Measurements from ENCODE around the gene ECI1. TPM values are rescaled to one million over a fixed set of nuclear protein-coding genes. Genes with fewer than 3 reads are reported as not detected.

Gene ECI1
- total RNA-seq, 4 donors from 2014 or later, result 74.0 to 137 (median 79.3) TPM

DNA sequence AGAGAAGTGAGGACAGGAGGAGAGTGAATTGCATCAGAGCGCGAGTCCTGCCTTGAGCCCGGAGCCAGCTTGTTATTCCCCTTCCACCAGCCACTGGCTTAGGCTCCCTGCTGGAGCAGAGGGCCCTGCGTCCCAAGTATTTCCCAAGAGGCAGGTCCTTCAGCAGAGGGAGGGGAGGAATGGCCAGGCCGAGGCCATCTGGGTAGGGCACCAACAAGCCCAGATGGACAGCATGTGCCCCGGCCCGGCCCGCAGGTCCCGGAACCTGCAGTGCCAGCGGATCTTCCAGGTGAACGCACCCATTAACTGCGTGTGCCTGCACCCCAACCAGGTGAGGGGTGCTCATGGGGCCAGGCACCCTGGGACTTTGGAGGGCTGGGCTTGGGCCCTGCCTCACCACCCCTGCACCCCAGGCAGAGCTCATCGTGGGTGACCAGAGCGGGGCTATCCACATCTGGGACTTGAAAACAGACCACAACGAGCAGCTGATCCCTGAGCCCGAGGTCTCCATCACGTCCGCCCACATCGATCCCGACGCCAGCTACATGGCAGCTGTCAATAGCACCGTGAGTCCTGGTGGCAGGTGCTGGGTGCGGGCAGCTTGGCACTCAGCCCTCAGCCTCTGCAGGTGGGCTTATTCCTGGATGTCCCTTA, 44.5 kb downstream of the ECI1 start:
- Histone ChIP-seq H3K36me3 (peaks cover 0 to 35% of the 10 kb centered on the region in 2 donors), H3K4me1 (peaks cover 35% of the 10 kb centered on the region in 2 donors), H3K27me3 (no peaks in the 10 kb centered on the region), H3K4me3 (no peak overlapping the region), H3K27ac (peak overlapping the region; percentile 96 to 100 (median 100)), H3K9me3 (no peaks in the 10 kb centered on the region)
- ATAC-seq (no peak), DNase-seq (no peak)
- in situ Hi-C loops (cut with MboI; ENCODE audit: low sequenced_read_pairs in 4 of 4), result no loop called here
- intact Hi-C loops (cut with DNase I; ENCODE audit: low total_unique reads), result no loop called here
- no peak for TF ChIP-seq POLR2A (IDR thresholded peaks at IDR 0.05)
- TF ChIP-seq, protein P1, sequence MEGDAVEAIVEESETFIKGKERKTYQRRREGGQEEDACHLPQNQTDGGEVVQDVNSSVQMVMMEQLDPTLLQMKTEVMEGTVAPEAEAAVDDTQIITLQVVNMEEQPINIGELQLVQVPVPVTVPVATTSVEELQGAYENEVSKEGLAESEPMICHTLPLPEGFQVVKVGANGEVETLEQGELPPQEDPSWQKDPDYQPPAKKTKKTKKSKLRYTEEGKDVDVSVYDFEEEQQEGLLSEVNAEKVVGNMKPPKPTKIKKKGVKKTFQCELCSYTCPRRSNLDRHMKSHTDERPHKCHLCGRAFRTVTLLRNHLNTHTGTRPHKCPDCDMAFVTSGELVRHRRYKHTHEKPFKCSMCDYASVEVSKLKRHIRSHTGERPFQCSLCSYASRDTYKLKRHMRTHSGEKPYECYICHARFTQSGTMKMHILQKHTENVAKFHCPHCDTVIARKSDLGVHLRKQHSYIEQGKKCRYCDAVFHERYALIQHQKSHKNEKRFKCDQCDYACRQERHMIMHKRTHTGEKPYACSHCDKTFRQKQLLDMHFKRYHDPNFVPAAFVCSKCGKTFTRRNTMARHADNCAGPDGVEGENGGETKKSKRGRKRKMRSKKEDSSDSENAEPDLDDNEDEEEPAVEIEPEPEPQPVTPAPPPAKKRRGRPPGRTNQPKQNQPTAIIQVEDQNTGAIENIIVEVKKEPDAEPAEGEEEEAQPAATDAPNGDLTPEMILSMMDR (IDR thresholded peaks at IDR 0.05 in 4 of 5, conservative IDR thresholded peaks at IDR 0.05 in 1 of 5), result no peak

DNA sequence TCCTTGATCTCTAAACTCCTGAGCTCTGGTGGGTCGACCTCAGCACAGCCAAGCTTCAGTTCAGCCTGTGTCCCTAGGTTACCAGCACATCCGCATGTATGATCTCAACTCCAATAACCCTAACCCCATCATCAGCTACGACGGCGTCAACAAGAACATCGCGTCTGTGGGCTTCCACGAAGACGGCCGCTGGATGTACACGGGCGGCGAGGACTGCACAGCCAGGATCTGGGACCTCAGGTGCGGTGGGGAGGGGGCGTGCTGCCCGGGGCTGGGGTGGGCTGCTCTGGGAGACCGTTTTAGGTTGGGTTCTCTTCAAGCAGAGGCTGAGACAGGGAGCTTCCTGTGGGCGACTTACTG, 45.0 kb downstream of the ECI1 start:
- TF ChIP-seq, protein P1 (IDR thresholded peaks at IDR 0.05 in 4 of 5, conservative IDR thresholded peaks at IDR 0.05 in 1 of 5), result no peak
- TF ChIP-seq POLR2A (IDR thresholded peaks at IDR 0.05), result no peak
- in situ Hi-C loops (cut with MboI; ENCODE audit: low sequenced_read_pairs in 4 of 4), result no loop called here
- no peak for ATAC-seq
- H3K27me3 ChIP-seq, result no peaks in the 10 kb centered on the region
- peak overlapping the region in 3 of 4 donors; percentile 82 to 94 (median 90) for H3K4me3 ChIP-seq
- peak overlapping the region; percentile 96 to 100 (median 100) for H3K27ac ChIP-seq
- H3K4me1 ChIP-seq, result peaks cover 30% of the 10 kb centered on the region in 2 donors
- no peak for DNase-seq
- intact Hi-C loops (cut with DNase I; ENCODE audit: low total_unique reads), result no loop called here
- peaks cover 0 to 35% of the 10 kb centered on the region in 2 donors for H3K36me3 ChIP-seq
- no peaks in the 10 kb centered on the region for H3K9me3 ChIP-seq

DNA sequence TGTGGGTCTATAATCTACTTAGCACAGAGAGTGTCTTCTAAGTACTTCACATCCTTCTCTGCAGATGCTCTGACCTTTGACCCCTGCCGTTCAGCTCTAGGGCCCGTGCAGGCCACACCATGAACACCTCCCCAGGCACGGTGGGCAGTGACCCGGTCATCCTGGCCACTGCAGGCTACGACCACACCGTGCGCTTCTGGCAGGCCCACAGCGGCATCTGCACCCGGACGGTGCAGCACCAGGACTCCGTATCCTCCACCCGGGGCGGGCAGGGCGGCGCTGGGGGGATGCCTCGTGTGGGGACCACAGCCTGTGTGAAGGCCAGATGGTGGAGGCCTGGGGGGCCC, 45.4 kb downstream of the ECI1 start:
- peak overlapping the region; percentile 96 to 100 (median 100) for H3K27ac ChIP-seq
- H3K4me3 ChIP-seq, result peak overlapping the region; percentile 82 to 94 (median 92)
- no peak for TF ChIP-seq POLR2A (IDR thresholded peaks at IDR 0.05)
- TF ChIP-seq, protein P1 (IDR thresholded peaks at IDR 0.05 in 4 of 5, conservative IDR thresholded peaks at IDR 0.05 in 1 of 5), result no peak
- H3K27me3 ChIP-seq, result no peaks in the 10 kb centered on the region
- H3K36me3 ChIP-seq, result peaks cover 0 to 35% of the 10 kb centered on the region in 2 donors
- in situ Hi-C loops (cut with MboI; ENCODE audit: low sequenced_read_pairs in 4 of 4), result no loop called here
- H3K4me1 ChIP-seq, result peaks cover 26% of the 10 kb centered on the region in 2 donors
- intact Hi-C loops (cut with DNase I; ENCODE audit: low total_unique reads), result loop anchor here (1.0 kb wide), 3 partner anchors 8 to 62 kb away; partner anchors contain the start of genes E4F1, PGP and RNPS1
- ATAC-seq (no peak), DNase-seq (no peak)
- no peaks in the 10 kb centered on the region for H3K9me3 ChIP-seq

DNA sequence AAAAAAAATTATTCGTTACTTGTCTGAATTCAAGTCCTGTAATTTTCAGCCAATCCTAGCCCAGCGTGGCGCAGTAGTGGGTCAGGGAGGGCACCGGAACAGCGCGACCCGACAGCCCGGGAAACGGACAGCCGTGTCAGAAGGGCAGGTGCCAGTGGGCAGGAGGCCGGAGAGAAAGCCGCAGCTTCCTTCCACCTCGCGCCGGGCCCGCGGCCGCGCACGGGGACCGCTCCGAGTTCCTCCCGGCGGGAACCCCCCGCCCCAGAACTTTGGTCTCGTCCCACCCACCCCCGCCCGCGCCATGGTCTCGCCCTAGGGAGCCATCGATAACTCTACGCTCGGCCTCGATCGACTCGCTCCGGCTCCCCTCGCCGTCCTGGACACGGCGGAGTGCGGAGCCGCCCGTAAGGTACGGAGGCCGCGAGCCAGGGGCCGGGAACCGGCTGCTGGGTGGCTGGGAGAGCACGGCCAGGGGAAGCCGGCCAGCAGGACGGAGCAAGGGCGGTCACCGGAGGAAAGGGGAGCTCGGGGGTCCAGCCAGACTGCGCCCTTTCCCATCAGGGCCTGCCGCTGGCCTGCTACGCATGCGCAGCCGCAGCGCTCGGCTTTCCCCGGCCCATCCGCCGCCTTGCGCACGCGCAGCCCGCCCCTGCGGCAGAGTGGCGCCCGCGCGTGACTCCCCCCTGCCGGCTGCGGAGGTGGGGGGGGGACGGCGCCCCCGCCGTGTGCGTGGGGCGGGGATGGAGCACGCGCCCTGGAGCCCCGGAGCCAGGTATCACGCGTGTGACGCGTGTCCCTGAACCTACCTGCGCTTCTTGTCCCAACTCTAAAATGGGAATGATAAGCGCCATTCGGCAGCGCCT, 46.1 kb downstream of the ECI1 start, which contains the start of gene MLST8:
TSS of gene MLST8 (plus strand) at position 351 of the 863 bp plus-strand sequence. CDS start 632 bp downstream, outside the sequence.
- H3K27me3 ChIP-seq, result no peaks in the 10 kb centered on the region
- H3K4me3 ChIP-seq, result peak within 1 kb of the TSS; percentile 82 to 94 (median 92)
- no peaks in the 10 kb centered on the region for H3K9me3 ChIP-seq
- ATAC-seq (peak; percentile 87 to 91), DNase-seq (peak; percentile 70 to 78)
- TF ChIP-seq, protein P1 (IDR thresholded peaks at IDR 0.05 in 4 of 5, conservative IDR thresholded peaks at IDR 0.05 in 1 of 5), result peak in 1 of 5 experiments; percentile 42
- TF ChIP-seq POLR2A (IDR thresholded peaks at IDR 0.05), result peak; percentile 73 to 80
- peak within 1 kb of the TSS; percentile 96 to 100 (median 100) for H3K27ac ChIP-seq
- in situ Hi-C loops (cut with MboI; ENCODE audit: low sequenced_read_pairs in 4 of 4), result no loop called here
- H3K4me1 ChIP-seq, result peaks cover 19 to 20% of the 10 kb centered on the region in 2 donors
- intact Hi-C loops (cut with DNase I; ENCODE audit: low total_unique reads), result loop anchor here (1.0 kb wide), 3 partner anchors 9 to 63 kb away; partner anchors contain the start of genes E4F1, PGP and RNPS1
- peaks cover 0 to 35% of the 10 kb centered on the region in 2 donors for H3K36me3 ChIP-seq

All from gastrocnemius medialis (tissue), 4 donors.